Naive B cell (primary cell): ENCODE data around the gene PADI1. TPM values are rescaled to one million over a fixed set of nuclear protein-coding genes. Genes with fewer than 3 reads are reported as not detected.

Source experiments
- ATAC-seq, 2 donors: fragments of 150-1000 bp; cut with Tn5 transposase; 2 replicates each; pipeline ENCODE4 v1.10.0; 2021; ENCODE audit warnings: low read depth in 2 of 2, mild to moderate bottlenecking in 2 of 2, moderate library complexity in 2 of 2
- DNase-seq: peaks from one replicate; pipeline ENCODE4 v3.0.0; 2022
- H3K27ac Mint-ChIP-seq, 6 donors: one replicate each; pipeline ENCODE4 v1.8.0; 2020 to 2022; ENCODE audit warnings: mild to moderate bottlenecking in 6 of 6, mixed read lengths in 6 of 6, moderate library complexity in 5 of 6, inconsistent platforms in 2 of 6
- H3K27me3 Mint-ChIP-seq, 3 donors: one replicate each; pipeline ENCODE4 v1.8.0; 2021 to 2022; ENCODE audit warnings: mixed read lengths in 3 of 3, mild to moderate bottlenecking in 1 of 3
- H3K36me3 Mint-ChIP-seq, 2 donors: one replicate each; pipeline ENCODE4 v1.8.0; 2020 to 2022; ENCODE audit warnings: mixed read lengths in 2 of 2, inconsistent platforms in 1 of 2, mild to moderate bottlenecking in 1 of 2
- H3K4me1 Mint-ChIP-seq, 3 donors: one replicate each; pipeline ENCODE4 v1.8.0; 2020 to 2022; ENCODE audit warnings: mixed read lengths in 3 of 3, inconsistent platforms in 1 of 3, mild to moderate bottlenecking in 1 of 3, moderate library complexity in 1 of 3
- H3K4me3 Mint-ChIP-seq, 8 donors: one replicate each; pipeline ENCODE4 v1.8.0; 2020 to 2022; ENCODE audit warnings: mild to moderate bottlenecking in 8 of 8, mixed read lengths in 8 of 8, moderate library complexity in 8 of 8, inconsistent platforms in 2 of 8
- H3K9me3 Mint-ChIP-seq, 7 donors: one replicate each; pipeline ENCODE4 v1.8.0; 2020 to 2022; ENCODE audit warnings: mixed read lengths in 7 of 7, mild to moderate bottlenecking in 5 of 7, inconsistent platforms in 2 of 7, moderate library complexity in 1 of 7
- polyA plus RNA-seq, 6 donors: library from polyadenylated mRNA; unstranded; fragments of 300-500 nt; fragmentation: Illumina TruSeq; gene quantifications; one replicate each; pipeline ENCODE4 v1.2.3, GENCODE V29; 2021; ENCODE audit warnings: low read depth in 6 of 6

The PADI1 gene
- polyA plus RNA-seq, 6 donors from 2014 or later = not detected

GRCh38 chr1:17218939-17219338 is 14.0 kb downstream of the PADI1 start:
- H3K4me1 Mint-ChIP-seq = peaks cover 0 to 6% (median 5%) of the 10 kb centered on the region in 3 donors
- no peaks in the 10 kb centered on the region for H3K9me3 Mint-ChIP-seq
- DNase-seq (no peak), ATAC-seq (no peak)
- no peak overlapping the region for H3K27ac Mint-ChIP-seq
- peaks cover 22 to 34% (median 24%) of the 10 kb centered on the region in 3 donors for H3K27me3 Mint-ChIP-seq
- H3K4me3 Mint-ChIP-seq = no peak overlapping the region
- H3K36me3 Mint-ChIP-seq = no peaks in the 10 kb centered on the region

- Mint-ChIP-seq H3K27me3 (peaks cover 17 to 20% (median 20%) of the 10 kb centered on the region in 3 donors), H3K4me1 (peaks cover 0 to 1% (median 1%) of the 10 kb centered on the region in 3 donors), H3K27ac (no peak overlapping the region), H3K4me3 (no peak overlapping the region), H3K36me3 (no peaks in the 10 kb centered on the region), H3K9me3 (no peaks in the 10 kb centered on the region)
- DNase-seq = no peak
- no peak for ATAC-seq
These were observed 15.4 kb downstream of the PADI1 start for GRCh38 chr1:17220287-17220686.

GRCh38 chr1:17222557-17222956 is 17.6 kb downstream of the PADI1 start:
- ATAC-seq (no peak), DNase-seq (no peak)
- Mint-ChIP-seq H3K4me1 (no peaks in the 10 kb centered on the region), H3K9me3 (no peaks in the 10 kb centered on the region), H3K36me3 (no peaks in the 10 kb centered on the region), H3K27ac (no peak overlapping the region), H3K27me3 (peaks cover 4 to 8% (median 7%) of the 10 kb centered on the region in 3 donors), H3K4me3 (no peak overlapping the region)

- ATAC-seq (no peak), DNase-seq (no peak)
- Mint-ChIP-seq H3K4me1 (no peaks in the 10 kb centered on the region), H3K36me3 (no peaks in the 10 kb centered on the region), H3K27me3 (peaks cover 0 to 8% (median 7%) of the 10 kb centered on the region in 3 donors), H3K4me3 (no peak overlapping the region), H3K27ac (peak overlapping the region in 1 of 6 donors; percentile 38), H3K9me3 (no peaks in the 10 kb centered on the region)
These were observed 19.5 kb downstream of the PADI1 start for GRCh38 chr1:17224434-17224833.

- H3K27me3 Mint-ChIP-seq = peaks cover 0 to 8% (median 7%) of the 10 kb centered on the region in 3 donors
- DNase-seq (no peak), ATAC-seq (no peak)
- no peak overlapping the region for H3K4me3 Mint-ChIP-seq
- H3K36me3 Mint-ChIP-seq = no peaks in the 10 kb centered on the region
- H3K9me3 Mint-ChIP-seq = no peaks in the 10 kb centered on the region
- H3K27ac Mint-ChIP-seq = peak overlapping the region in 1 of 6 donors; percentile 54
- no peaks in the 10 kb centered on the region for H3K4me1 Mint-ChIP-seq
These were observed 20.2 kb downstream of the PADI1 start for GRCh38 chr1:17225140-17225539.

GRCh38 chr1:17227358-17227915 is 22.5 kb downstream of the PADI1 start:
- DNase-seq (no peak), ATAC-seq (no peak)
- Mint-ChIP-seq H3K27me3 (peaks cover 0 to 5% (median 0%) of the 10 kb centered on the region in 3 donors), H3K4me1 (peaks cover 0 to 5% (median 3%) of the 10 kb centered on the region in 3 donors), H3K36me3 (no peaks in the 10 kb centered on the region), H3K4me3 (no peak overlapping the region), H3K9me3 (no peaks in the 10 kb centered on the region), H3K27ac (peak overlapping the region in 1 of 6 donors; percentile 66)

- Mint-ChIP-seq H3K4me3 (no peak overlapping the region), H3K27me3 (peaks cover 0 to 8% (median 0%) of the 10 kb centered on the region in 3 donors), H3K36me3 (no peaks in the 10 kb centered on the region), H3K9me3 (no peaks in the 10 kb centered on the region), H3K4me1 (peaks cover 0 to 5% (median 3%) of the 10 kb centered on the region in 3 donors), H3K27ac (no peak overlapping the region)
- DNase-seq (no peak), ATAC-seq (no peak)
These were observed 23.7 kb downstream of the PADI1 start for GRCh38 chr1:17228619-17229018.

- H3K27ac Mint-ChIP-seq = no peak overlapping the region
- H3K4me1 Mint-ChIP-seq = peaks cover 0 to 5% (median 3%) of the 10 kb centered on the region in 3 donors
- DNase-seq = no peak
- H3K4me3 Mint-ChIP-seq = no peak overlapping the region
- H3K27me3 Mint-ChIP-seq = peaks cover 0 to 8% (median 0%) of the 10 kb centered on the region in 3 donors
- no peak for ATAC-seq
- H3K9me3 Mint-ChIP-seq = no peaks in the 10 kb centered on the region
- H3K36me3 Mint-ChIP-seq = no peaks in the 10 kb centered on the region
These were observed 24.5 kb downstream of the PADI1 start for GRCh38 chr1:17229379-17229778.

- DNase-seq (no peak), ATAC-seq (no peak)
- H3K36me3 Mint-ChIP-seq = no peaks in the 10 kb centered on the region
- no peaks in the 10 kb centered on the region for H3K9me3 Mint-ChIP-seq
- peak overlapping the region in 1 of 6 donors; percentile 7 for H3K27ac Mint-ChIP-seq
- H3K4me1 Mint-ChIP-seq = peaks cover 0 to 5% (median 3%) of the 10 kb centered on the region in 3 donors
- no peak overlapping the region for H3K4me3 Mint-ChIP-seq
- H3K27me3 Mint-ChIP-seq = peaks cover 0 to 14% (median 6%) of the 10 kb centered on the region in 3 donors
These were observed 25.2 kb downstream of the PADI1 start for GRCh38 chr1:17230106-17230505.

GRCh38 chr1:17230671-17231310 is 25.9 kb downstream of the PADI1 start:
- peaks cover 0 to 5% (median 3%) of the 10 kb centered on the region in 3 donors for H3K4me1 Mint-ChIP-seq
- H3K9me3 Mint-ChIP-seq = no peaks in the 10 kb centered on the region
- peaks cover 0 to 14% (median 7%) of the 10 kb centered on the region in 3 donors for H3K27me3 Mint-ChIP-seq
- no peak overlapping the region for H3K27ac Mint-ChIP-seq
- ATAC-seq (no peak), DNase-seq (no peak)
- no peak overlapping the region for H3K4me3 Mint-ChIP-seq
- no peaks in the 10 kb centered on the region for H3K36me3 Mint-ChIP-seq

- ATAC-seq (no peak), DNase-seq (no peak)
- Mint-ChIP-seq H3K9me3 (no peaks in the 10 kb centered on the region), H3K27me3 (peaks cover 4 to 14% (median 7%) of the 10 kb centered on the region in 3 donors), H3K36me3 (no peaks in the 10 kb centered on the region), H3K4me1 (peaks cover 0 to 9% (median 8%) of the 10 kb centered on the region in 3 donors), H3K27ac (peak overlapping the region in 1 of 6 donors; percentile 42), H3K4me3 (no peak overlapping the region)
These were observed 28.1 kb downstream of the PADI1 start for GRCh38 chr1:17232759-17233661.

- Mint-ChIP-seq H3K4me1 (peaks cover 0 to 9% (median 8%) of the 10 kb centered on the region in 3 donors), H3K27me3 (peaks cover 4 to 14% (median 7%) of the 10 kb centered on the region in 3 donors), H3K27ac (no peak overlapping the region), H3K36me3 (no peaks in the 10 kb centered on the region), H3K4me3 (no peak overlapping the region), H3K9me3 (no peaks in the 10 kb centered on the region)
- ATAC-seq (no peak), DNase-seq (no peak)
These were observed 28.9 kb downstream of the PADI1 start for GRCh38 chr1:17233675-17234320.

- no peaks in the 10 kb centered on the region for H3K36me3 Mint-ChIP-seq
- peaks cover 0 to 9% (median 8%) of the 10 kb centered on the region in 3 donors for H3K4me1 Mint-ChIP-seq
- DNase-seq = no peak
- no peak for ATAC-seq
- no peak overlapping the region for H3K27ac Mint-ChIP-seq
- no peaks in the 10 kb centered on the region for H3K9me3 Mint-ChIP-seq
- peaks cover 4 to 14% (median 7%) of the 10 kb centered on the region in 3 donors for H3K27me3 Mint-ChIP-seq
- no peak overlapping the region for H3K4me3 Mint-ChIP-seq
These were observed 29.5 kb downstream of the PADI1 start for GRCh38 chr1:17234405-17234804.
